HG03558 (cell line): ENCODE measurements around the gene AFTPH.

Source experiments
- ATAC-seq: cut with Tn5 transposase; IDR thresholded peaks from one replicate; pipeline ENCODE4 v1.9.1; 2021; ENCODE audit warnings: moderate number of reproducible peaks; ENCODE audit not compliant: unreplicated experiment; ENCODE audit errors: extremely low read depth

The AFTPH gene

GRCh38 chr2:64537991-64538390, 13.9 kb downstream of the AFTPH start:
- ATAC-seq, result no peak

- no peak for ATAC-seq
Observed at GRCh38 chr2:64538764-64539433, 14.8 kb downstream of the AFTPH start.

GRCh38 chr2:64540615-64541014, 16.5 kb downstream of the AFTPH start:
- ATAC-seq, result no peak

- no peak for ATAC-seq
Observed at GRCh38 chr2:64541547-64541946, 17.4 kb downstream of the AFTPH start.

GRCh38 chr2:64542071-64543007, 18.2 kb downstream of the AFTPH start:
- no peak for ATAC-seq

GRCh38 chr2:64543008-64543697, 19.0 kb downstream of the AFTPH start:
- no peak for ATAC-seq

GRCh38 chr2:64548761-64549160, 24.6 kb downstream of the AFTPH start:
- no peak for ATAC-seq

GRCh38 chr2:64550042-64550441, 25.9 kb downstream of the AFTPH start:
- ATAC-seq, result no peak

GRCh38 chr2:64551851-64552250, 27.7 kb downstream of the AFTPH start:
- no peak for ATAC-seq

GRCh38 chr2:64554117-64554516, 30.0 kb downstream of the AFTPH start:
- no peak for ATAC-seq

- ATAC-seq, result no peak
Observed at GRCh38 chr2:64558445-64559081, 34.4 kb downstream of the AFTPH start.

GRCh38 chr2:64562148-64562784, 38.1 kb downstream of the AFTPH start:
- ATAC-seq, result no peak

GRCh38 chr2:64563436-64563938, 39.4 kb downstream of the AFTPH start:
- ATAC-seq, result no peak

- ATAC-seq, result no peak
Observed at GRCh38 chr2:64565949-64566710, 42.0 kb downstream of the AFTPH start.

- no peak for ATAC-seq
Observed at GRCh38 chr2:64567473-64567872, 43.3 kb downstream of the AFTPH start.

GRCh38 chr2:64568836-64569235, 44.7 kb downstream of the AFTPH start:
- ATAC-seq, result no peak

- no peak for ATAC-seq
Observed at GRCh38 chr2:64574871-64575270, 50.7 kb downstream of the AFTPH start.

GRCh38 chr2:64581018-64581417, 56.9 kb downstream of the AFTPH start:
- no peak for ATAC-seq
